Mucosa of rectum (tissue), 2 donors: ENCODE results near the gene UNC13B.

Experiments
- H3K27ac ChIP-seq, 2 donors: one replicate each; pipeline ENCODE4 v1.7.0; 2013; ENCODE audit warnings: inconsistent platforms in 2 of 2, low read depth in 2 of 2, low read length in 2 of 2
- H3K27me3 ChIP-seq, 2 donors: one replicate each; pipeline ENCODE4 v1.7.0; 2013; ENCODE audit warnings: low read length in 2 of 2; ENCODE audit not compliant: control insufficient read depth in 2 of 2, insufficient read depth in 2 of 2
- H3K36me3 ChIP-seq, 2 donors: one replicate each; pipeline ENCODE4 v1.7.0; 2013; ENCODE audit warnings: low read length in 2 of 2; ENCODE audit not compliant: control insufficient read depth in 2 of 2, insufficient read depth in 2 of 2
- H3K4me1 ChIP-seq, 2 donors: one replicate each; pipeline ENCODE4 v1.7.0; 2013; ENCODE audit warnings: low read length in 2 of 2, mild to moderate bottlenecking in 1 of 2; ENCODE audit not compliant: control insufficient read depth in 2 of 2, insufficient read depth in 2 of 2
- H3K4me3 ChIP-seq, 2 donors: one replicate each; pipeline ENCODE4 v1.7.0; 2013; ENCODE audit warnings: low read length in 2 of 2
- H3K9ac ChIP-seq, 2 donors: one replicate each; pipeline ENCODE4 v1.7.0; 2013; ENCODE audit warnings: low read length in 2 of 2, low read depth in 1 of 2, mild to moderate bottlenecking in 1 of 2
- H3K9me3 ChIP-seq, 2 donors: one replicate each; pipeline ENCODE4 v1.7.0; 2013; ENCODE audit warnings: low read length in 2 of 2; ENCODE audit not compliant: control insufficient read depth in 2 of 2
- donor health status: healthy.
- donor health status: Normal muscosa, but diverticular disease.

Gene UNC13B

GRCh38 chr9:35272989-35273388 lies 111.2 kb downstream of the UNC13B start:
- no peaks in the 10 kb centered on the region for H3K9me3 ChIP-seq
- no peak overlapping the region for H3K9ac ChIP-seq
- no peaks in the 10 kb centered on the region for H3K4me1 ChIP-seq
- no peak overlapping the region for H3K4me3 ChIP-seq
- no peak overlapping the region for H3K27ac ChIP-seq
- no peaks in the 10 kb centered on the region for H3K36me3 ChIP-seq
- H3K27me3 ChIP-seq = no peaks in the 10 kb centered on the region

GRCh38 chr9:35273591-35273990 lies 111.8 kb downstream of the UNC13B start:
- Histone ChIP-seq H3K27ac (no peak overlapping the region), H3K36me3 (no peaks in the 10 kb centered on the region), H3K9ac (no peak overlapping the region), H3K4me1 (no peaks in the 10 kb centered on the region), H3K27me3 (no peaks in the 10 kb centered on the region), H3K4me3 (no peak overlapping the region), H3K9me3 (no peaks in the 10 kb centered on the region)

DNA sequence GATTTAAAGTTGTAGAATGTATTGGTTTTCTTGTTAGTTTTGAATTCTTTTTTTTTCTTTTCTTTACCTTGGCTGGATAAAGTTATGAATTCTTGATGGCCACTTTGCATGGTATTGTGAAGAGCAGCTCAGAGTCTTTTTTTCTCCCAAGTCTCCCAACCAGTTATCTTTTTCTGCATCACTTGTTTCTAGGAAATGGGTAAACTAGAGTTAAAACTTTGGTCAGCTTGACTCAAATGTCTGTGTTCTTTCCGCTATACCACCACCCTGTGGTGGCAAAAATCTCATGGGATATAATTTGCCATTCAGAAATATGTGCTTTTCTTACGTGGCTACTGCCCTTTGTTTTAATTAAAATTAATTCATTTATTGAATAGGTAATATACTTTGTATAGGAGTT lies 113.2 kb downstream of the UNC13B start:
- no peak overlapping the region for H3K4me3 ChIP-seq
- no peaks in the 10 kb centered on the region for H3K36me3 ChIP-seq
- H3K9me3 ChIP-seq = no peaks in the 10 kb centered on the region
- no peaks in the 10 kb centered on the region for H3K4me1 ChIP-seq
- H3K27ac ChIP-seq = no peak overlapping the region
- no peaks in the 10 kb centered on the region for H3K27me3 ChIP-seq
- H3K9ac ChIP-seq = no peak overlapping the region

DNA sequence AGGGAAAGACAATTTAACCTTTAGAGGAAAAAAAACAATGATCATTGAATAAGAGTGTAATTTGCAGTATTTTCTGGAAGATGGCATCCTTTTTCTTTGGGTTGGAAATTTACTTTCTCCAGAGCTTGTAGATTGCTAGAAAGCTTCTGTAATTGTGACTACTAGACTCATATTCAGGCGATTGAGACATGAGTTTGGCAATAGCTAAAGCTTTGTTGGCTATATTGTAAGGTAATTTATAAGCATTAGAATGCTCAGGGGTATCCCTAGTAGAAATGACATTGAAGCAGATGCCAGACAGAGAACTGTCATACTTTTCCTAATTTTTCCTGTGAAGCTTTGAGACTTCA lies 115.3 kb downstream of the UNC13B start:
- H3K4me3 ChIP-seq = no peak overlapping the region
- no peaks in the 10 kb centered on the region for H3K4me1 ChIP-seq
- H3K27me3 ChIP-seq = no peaks in the 10 kb centered on the region
- H3K27ac ChIP-seq = peak overlapping the region; percentile 6 to 49
- H3K9me3 ChIP-seq = no peaks in the 10 kb centered on the region
- no peak overlapping the region for H3K9ac ChIP-seq
- no peaks in the 10 kb centered on the region for H3K36me3 ChIP-seq

- H3K27ac ChIP-seq = peak overlapping the region; percentile 6 to 13
- no peaks in the 10 kb centered on the region for H3K9me3 ChIP-seq
- no peaks in the 10 kb centered on the region for H3K36me3 ChIP-seq
- no peaks in the 10 kb centered on the region for H3K4me1 ChIP-seq
- no peak overlapping the region for H3K9ac ChIP-seq
- H3K4me3 ChIP-seq = no peak overlapping the region
- no peaks in the 10 kb centered on the region for H3K27me3 ChIP-seq
Observed at GRCh38 chr9:35277628-35278359, 116.0 kb downstream of the UNC13B start.

GRCh38 chr9:35279946-35280345 lies 118.1 kb downstream of the UNC13B start:
- no peak overlapping the region for H3K9ac ChIP-seq
- H3K9me3 ChIP-seq = no peaks in the 10 kb centered on the region
- no peaks in the 10 kb centered on the region for H3K36me3 ChIP-seq
- no peak overlapping the region for H3K27ac ChIP-seq
- no peaks in the 10 kb centered on the region for H3K4me1 ChIP-seq
- H3K27me3 ChIP-seq = no peaks in the 10 kb centered on the region
- H3K4me3 ChIP-seq = no peak overlapping the region

DNA sequence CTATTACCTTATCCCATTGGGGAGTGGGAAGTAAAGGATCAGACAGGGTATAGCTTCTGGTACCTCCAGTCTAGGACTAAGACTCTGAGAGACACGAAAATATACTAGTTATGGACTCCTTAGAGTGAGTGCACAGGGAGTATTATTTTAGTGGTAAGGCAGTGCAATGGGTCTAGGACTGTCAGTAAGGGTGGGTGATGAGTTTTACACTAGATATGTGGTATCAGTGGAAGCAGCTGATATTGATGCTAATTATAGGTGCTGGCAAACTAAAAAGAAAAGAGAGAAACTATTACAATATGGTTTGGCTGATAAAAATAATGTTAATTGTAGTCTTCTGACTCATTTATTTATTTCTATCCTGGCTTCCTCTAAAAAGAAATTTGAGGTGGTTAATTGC lies 118.6 kb downstream of the UNC13B start:
- Histone ChIP-seq H3K27me3 (no peaks in the 10 kb centered on the region), H3K9ac (no peak overlapping the region), H3K36me3 (no peaks in the 10 kb centered on the region), H3K4me3 (no peak overlapping the region), H3K4me1 (no peaks in the 10 kb centered on the region), H3K9me3 (no peaks in the 10 kb centered on the region), H3K27ac (no peak overlapping the region)

DNA sequence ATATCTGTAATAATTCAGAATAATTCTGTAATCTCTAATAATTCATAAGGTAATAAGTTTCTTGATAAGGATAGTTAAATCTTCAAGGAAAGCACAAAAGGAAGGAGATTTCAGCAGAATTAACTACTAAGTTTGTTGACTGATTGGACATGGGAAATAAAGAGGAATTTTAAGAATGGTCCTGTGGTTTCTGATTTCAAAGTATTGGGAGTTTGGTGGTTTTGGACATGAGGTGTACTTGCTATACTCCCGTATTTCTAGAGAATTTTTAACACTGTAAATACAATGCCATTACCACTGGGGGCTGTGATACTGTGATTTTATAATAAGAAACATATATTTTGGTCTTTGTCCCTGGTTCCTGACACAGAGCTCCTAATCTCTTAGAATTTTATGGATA lies 123.9 kb downstream of the UNC13B start:
- no peaks in the 10 kb centered on the region for H3K4me1 ChIP-seq
- no peaks in the 10 kb centered on the region for H3K9me3 ChIP-seq
- no peaks in the 10 kb centered on the region for H3K36me3 ChIP-seq
- H3K9ac ChIP-seq = no peak overlapping the region
- no peak overlapping the region for H3K27ac ChIP-seq
- no peak overlapping the region for H3K4me3 ChIP-seq
- no peaks in the 10 kb centered on the region for H3K27me3 ChIP-seq

DNA sequence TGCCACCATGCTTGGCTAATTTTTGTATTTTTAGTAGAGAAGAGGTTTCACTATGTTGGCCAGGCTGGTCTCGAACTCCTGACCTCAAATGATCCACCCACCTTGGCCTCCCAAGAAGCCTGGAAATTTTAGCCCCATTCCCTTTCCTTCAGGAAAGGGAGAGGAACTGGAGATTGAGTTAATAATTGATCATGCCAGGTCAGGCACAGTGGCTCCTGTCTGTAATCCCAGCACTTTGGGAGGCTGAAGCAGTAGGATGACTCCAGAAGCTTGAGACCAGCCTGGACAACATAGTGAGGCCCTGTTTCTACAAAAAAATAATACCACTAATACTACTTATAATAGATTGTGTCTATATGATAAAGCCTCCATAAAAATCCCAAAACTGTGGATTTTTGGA lies 124.6 kb downstream of the UNC13B start:
- Histone ChIP-seq H3K4me1 (no peaks in the 10 kb centered on the region), H3K27ac (no peak overlapping the region), H3K27me3 (no peaks in the 10 kb centered on the region), H3K4me3 (no peak overlapping the region), H3K9me3 (no peaks in the 10 kb centered on the region), H3K36me3 (no peaks in the 10 kb centered on the region), H3K9ac (no peak overlapping the region)

DNA sequence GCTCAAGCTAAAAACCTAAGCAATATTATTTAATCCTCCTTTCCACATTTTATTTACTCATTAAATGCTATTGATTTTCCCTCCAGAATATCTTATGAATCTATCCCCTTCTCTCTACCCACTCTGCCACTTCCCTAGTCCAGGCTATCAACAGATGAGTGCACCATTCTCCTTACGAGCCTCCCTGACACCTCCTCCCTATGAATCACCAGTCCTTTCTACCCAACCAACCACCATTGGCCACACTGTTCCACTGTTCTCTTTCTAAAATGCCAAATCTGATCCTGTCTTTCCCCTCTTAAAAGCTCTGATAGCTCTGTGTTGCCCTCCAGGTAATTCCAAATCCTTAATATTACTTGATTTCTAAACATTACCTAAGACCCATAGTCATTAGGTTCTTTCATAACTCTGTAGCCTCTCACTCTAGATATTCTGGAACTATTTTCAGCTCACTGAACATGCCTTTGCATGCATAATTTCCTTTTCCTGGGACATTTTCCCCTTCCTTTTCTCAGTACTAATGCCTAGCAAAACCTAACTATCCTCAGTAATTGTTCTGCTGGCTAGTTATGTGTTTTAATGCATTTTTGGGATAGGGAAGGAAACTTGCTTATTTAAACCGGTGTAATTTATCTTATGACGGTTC lies 126.3 kb downstream of the UNC13B start:
- no peak overlapping the region for H3K4me3 ChIP-seq
- H3K27ac ChIP-seq = no peak overlapping the region

More for the DNA sequence above, 126.3 kb downstream of the UNC13B start:
- Histone ChIP-seq H3K9ac (no peak overlapping the region), H3K27me3 (no peaks in the 10 kb centered on the region), H3K4me1 (no peaks in the 10 kb centered on the region), H3K9me3 (no peaks in the 10 kb centered on the region), H3K36me3 (no peaks in the 10 kb centered on the region)
